ENCODE results near the gene PHRF1. TPM values are rescaled to one million over a fixed set of nuclear protein-coding genes. Genes with fewer than 3 reads are reported as not detected.
A peak's percentile ranks its signal among the peaks of the same experiment; 100 is the strongest.

PHRF1 gene
- total and polyA plus RNA-seq, 9 of the 15 experiments (the other 6 are each of a cell fraction or from before 2014, with no cell fraction given): 0.07 to 37.2 (median 7.7) TPM

DNA sequence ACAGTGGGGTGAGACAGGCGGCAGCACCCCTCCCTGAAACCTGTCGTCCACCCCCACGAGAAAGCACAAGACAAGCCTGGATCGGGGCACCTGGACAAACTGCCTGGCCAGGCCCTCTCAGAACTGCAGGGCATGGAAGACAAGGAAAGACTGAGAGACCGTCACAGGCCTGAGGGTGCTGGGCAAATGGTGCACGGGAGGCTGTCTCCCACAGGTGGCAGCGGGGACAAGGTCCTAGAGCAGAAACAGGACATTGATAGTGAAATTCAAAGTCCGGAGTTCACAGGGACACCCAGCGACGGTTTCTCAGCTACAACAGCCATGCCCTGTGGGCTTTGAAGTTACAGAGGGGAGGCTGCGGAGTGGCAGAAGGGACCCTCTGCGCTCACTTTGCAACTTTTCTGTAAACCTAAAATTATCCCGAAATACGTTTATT is 81.4 kb downstream of the PHRF1 start:
- peak overlapping the region in 1 of 2 experiments; percentile 79; a peak in 2 of 4 replicates for H3K9ac ChIP-seq (ENCODE audit: insufficient read depth in 1 of 2, low read depth in 2 of 2, low read length in 2 of 2)
- WGBS (ENCODE audit: insufficient coverage, low coverage, missing lambda C conversion rate): 87% methylated on average over 14 of the region's 14 CpGs
- in situ Hi-C loops (cut with MboI): no loop called here
- H3K27me3 ChIP-seq (ENCODE audit: control insufficient read depth in 2 of 2, insufficient read depth in 2 of 2, low read length in 2 of 2): no peaks in the 10 kb centered on the region
- no peaks in the 10 kb centered on the region for H3K9me3 ChIP-seq (replicated peaks; ENCODE audit: control insufficient read depth, insufficient read depth, low read depth, low read length)
- H3K4me3 ChIP-seq: no peak overlapping the region
- no peak for DNase-seq (ENCODE audit: extremely low read depth in 1 of 4, low spot score in 3 of 4)
- FAIRE-seq: no peak
- H3K4me1 ChIP-seq (replicated peaks in 1 of 2; ENCODE audit: control insufficient read depth in 2 of 2, insufficient read depth in 2 of 2, low read length in 2 of 2): peaks cover 0 to 27% of the 10 kb centered on the region in 2 experiments; a peak in 2 of 5 replicates
- ChIA-PET POLR2A (interaction anchor here (0.5 to 0.7 kb wide), 3 partner anchors 8 to 34 kb away, joined by 3 to 4 read pairs (median 3); no protein-coding TSS in a partner anchor), CTCF (ENCODE audit: low intra/inter-chr PET ratio) (no interaction called here)
- H3K27ac ChIP-seq (ENCODE audit: extremely low read depth, low read depth, low read length): no peak overlapping the region
- H2AFZ ChIP-seq (ENCODE audit: low read depth, low read length): no peak overlapping the region
- intact Hi-C loops (cut with micrococcal nuclease): no loop called here
- H4K20me1 ChIP-seq (replicated peaks; ENCODE audit: control insufficient read depth, insufficient read depth, low read length): no peaks in the 10 kb centered on the region
- H3K36me3 ChIP-seq (ENCODE audit: control insufficient read depth, insufficient read depth, low read length): peaks cover 85% of the 10 kb centered on the region; the same call in 2 of the 3 replicates
- BruUV-seq (replicated peaks): no TSS peak
- no peaks in the 10 kb centered on the region for H3K9me1 ChIP-seq (ENCODE audit: control insufficient read depth, insufficient read depth, low read length)
- no peak overlapping the region for H3K4me2 ChIP-seq (ENCODE audit: insufficient read depth, low read length)
- ATAC-seq: no peak
- H3K79me2 ChIP-seq (ENCODE audit: control insufficient read depth, insufficient read depth, low read length): peaks cover 8% of the 10 kb centered on the region; the same call in 1 of the 3 replicates
- TF ChIP-seq RNF2 (IDR thresholded peaks at IDR 0.05) (no peak), JUN (IDR thresholded peaks at IDR 0.05; ENCODE audit: borderline replicate concordance, low read depth, low read length) (no peak), JUN (CRISPR knock-in tag; IDR thresholded peaks at IDR 0.05; ENCODE audit: borderline replicate concordance) (no peak), NEUROD1 (IDR thresholded peaks at IDR 0.05; ENCODE audit: borderline replicate concordance, low read depth, low read length, partially characterized antibody) (no peak), RBM34 (IDR thresholded peaks at IDR 0.05; ENCODE audit: borderline replicate concordance, insufficient read depth, low read length) (no peak), SUPT5H (IDR thresholded peaks at IDR 0.05) (no peak), SPI1 (IDR thresholded peaks at IDR 0.05; ENCODE audit: borderline replicate concordance, low read depth, low read length) (no peak), ZNF282 (CRISPR knock-in tag; IDR thresholded peaks at IDR 0.05) (no peak), ZSCAN32 (CRISPR knock-in tag; IDR thresholded peaks at IDR 0.05) (no peak), HOXB6 (CRISPR knock-in tag; IDR thresholded peaks at IDR 0.05; ENCODE audit: borderline replicate concordance) (no peak), ASH1L (IDR thresholded peaks at IDR 0.05; ENCODE audit: borderline replicate concordance, low read depth, partially characterized antibody) (no peak), YBX1 (IDR thresholded peaks at IDR 0.05) (no peak), XRCC4 (IDR thresholded peaks at IDR 0.05; ENCODE audit: extremely low read depth, insufficient read depth, insufficient read length) (no peak), E2F5 (CRISPR knock-in tag; IDR thresholded peaks at IDR 0.05) (no peak), TCF7L2 (IDR thresholded peaks at IDR 0.05; ENCODE audit: low read depth, low read length) (no peak), ETS1 (conservative IDR thresholded peaks at IDR 0.05; ENCODE audit: control insufficient read depth, low read depth, low read length) (no peak)
- TF ChIP-seq, protein P1, sequence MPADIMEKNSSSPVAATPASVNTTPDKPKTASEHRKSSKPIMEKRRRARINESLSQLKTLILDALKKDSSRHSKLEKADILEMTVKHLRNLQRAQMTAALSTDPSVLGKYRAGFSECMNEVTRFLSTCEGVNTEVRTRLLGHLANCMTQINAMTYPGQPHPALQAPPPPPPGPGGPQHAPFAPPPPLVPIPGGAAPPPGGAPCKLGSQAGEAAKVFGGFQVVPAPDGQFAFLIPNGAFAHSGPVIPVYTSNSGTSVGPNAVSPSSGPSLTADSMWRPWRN (IDR thresholded peaks at IDR 0.05; ENCODE audit: low read depth): no peak
- TF ChIP-seq, protein P2, sequence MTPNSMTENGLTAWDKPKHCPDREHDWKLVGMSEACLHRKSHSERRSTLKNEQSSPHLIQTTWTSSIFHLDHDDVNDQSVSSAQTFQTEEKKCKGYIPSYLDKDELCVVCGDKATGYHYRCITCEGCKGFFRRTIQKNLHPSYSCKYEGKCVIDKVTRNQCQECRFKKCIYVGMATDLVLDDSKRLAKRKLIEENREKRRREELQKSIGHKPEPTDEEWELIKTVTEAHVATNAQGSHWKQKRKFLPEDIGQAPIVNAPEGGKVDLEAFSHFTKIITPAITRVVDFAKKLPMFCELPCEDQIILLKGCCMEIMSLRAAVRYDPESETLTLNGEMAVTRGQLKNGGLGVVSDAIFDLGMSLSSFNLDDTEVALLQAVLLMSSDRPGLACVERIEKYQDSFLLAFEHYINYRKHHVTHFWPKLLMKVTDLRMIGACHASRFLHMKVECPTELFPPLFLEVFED (CRISPR knock-in tag; conservative IDR thresholded peaks at IDR 0.05): no peak

All from K562 (cell line).